Naive thymus-derived CD4-positive, alpha-beta T cell (primary cell): ENCODE measurements around the gene DEFB132. TPM values are rescaled to one million over a fixed set of nuclear protein-coding genes. Genes with fewer than 3 reads are reported as not detected.

ENCODE experiments used
- ATAC-seq: fragments of 150-1000 bp; cut with Tn5 transposase; 2 replicates; pipeline ENCODE4 v1.10.0; 2021; ENCODE audit warnings: mild to moderate bottlenecking, moderate library complexity
- CTCF ChIA-PET: fragments of 350-600 bp; sonication (Branson Sonifier 250); formaldehyde crosslinking; loops from one replicate; lab custom pipeline; 2021; ENCODE audit warnings: antibody characterized with exemption; lab: Charles Lee
- POLR2A ChIA-PET: fragments of 350-600 bp; sonication (Branson Sonifier 250); formaldehyde crosslinking; loops from one replicate; lab custom pipeline; 2021; ENCODE audit warnings: antibody characterized with exemption, inconsistent platforms; lab: Charles Lee
- DNase-seq, 9 donors: peaks; one replicate each; pipeline versions ENCODE4 v3.0.0 to v3.0.0-alpha.2; 2020 to 2022; ENCODE audit warnings: mixed read lengths in 1 of 9
- H3K27ac ChIP-seq: one replicate; pipeline ENCODE4 v1.7.0; 2013; ENCODE audit warnings: mild to moderate bottlenecking, low read depth, low read length, moderate library complexity
- H3K27me3 ChIP-seq, 2 donors: one replicate each; pipeline ENCODE4 v1.7.0; 2013; ENCODE audit warnings: low read length in 2 of 2, mild to moderate bottlenecking in 2 of 2, moderate library complexity in 2 of 2; ENCODE audit not compliant: control insufficient read depth in 2 of 2, insufficient read depth in 2 of 2
- H3K36me3 ChIP-seq, 3 experiments: 1 replicate in 2 of 3; 2 replicates in 1 of 3; pipeline ENCODE4 v1.7.0; 2013; ENCODE audit warnings: low read length in 3 of 3, mild to moderate bottlenecking in 3 of 3, moderate library complexity in 1 of 3; ENCODE audit not compliant: insufficient read depth in 3 of 3, control insufficient read depth in 2 of 3
- H3K4me1 ChIP-seq, 2 donors: one replicate each; pipeline ENCODE4 v1.7.0; 2013; ENCODE audit warnings: low read length in 2 of 2, mild to moderate bottlenecking in 2 of 2, moderate library complexity in 1 of 2; ENCODE audit not compliant: control insufficient read depth in 2 of 2, insufficient read depth in 2 of 2
- H3K4me3 ChIP-seq: 2 replicates; pipeline ENCODE4 v1.7.0; 2013; ENCODE audit warnings: mild to moderate bottlenecking, low read length
- H3K9me3 ChIP-seq, 3 experiments: 1 replicate in 2 of 3; 2 replicates in 1 of 3; pipeline ENCODE4 v1.7.0; 2013; ENCODE audit warnings: low read length in 3 of 3; ENCODE audit not compliant: control insufficient read depth in 2 of 3
- H3K27ac Mint-ChIP-seq, 9 donors: one replicate each; pipeline ENCODE4 v1.8.0; 2020 to 2022; ENCODE audit warnings: mixed read lengths in 9 of 9, mild to moderate bottlenecking in 8 of 9, moderate library complexity in 5 of 9, inconsistent platforms in 2 of 9
- H3K27me3 Mint-ChIP-seq, 5 donors: one replicate each; pipeline ENCODE4 v1.8.0; 2021 to 2022; ENCODE audit warnings: mixed read lengths in 5 of 5, mild to moderate bottlenecking in 1 of 5
- H3K36me3 Mint-ChIP-seq, 5 donors: one replicate each; pipeline ENCODE4 v1.8.0; 2020 to 2022; ENCODE audit warnings: mixed read lengths in 5 of 5, mild to moderate bottlenecking in 3 of 5, inconsistent platforms in 1 of 5
- H3K4me1 Mint-ChIP-seq, 7 donors: one replicate each; pipeline ENCODE4 v1.8.0; 2020 to 2022; ENCODE audit warnings: mixed read lengths in 7 of 7, mild to moderate bottlenecking in 3 of 7, inconsistent platforms in 1 of 7
- H3K4me3 Mint-ChIP-seq, 10 donors: one replicate each; pipeline ENCODE4 v1.8.0; 2020 to 2022; ENCODE audit warnings: mild to moderate bottlenecking in 10 of 10, mixed read lengths in 10 of 10, moderate library complexity in 6 of 10, inconsistent platforms in 2 of 10
- H3K9me3 Mint-ChIP-seq, 11 donors: one replicate each; pipeline ENCODE4 v1.8.0; 2020 to 2022; ENCODE audit warnings: mixed read lengths in 11 of 11, mild to moderate bottlenecking in 4 of 11, inconsistent platforms in 1 of 11, moderate library complexity in 1 of 11
- intact Hi-C, 2 donors: fragments of 100-400 bp; cut with micrococcal nuclease; formaldehyde crosslinking; loops; one replicate each; pipeline ENCODE4 v1.15.1; 2023
- polyA plus RNA-seq, 2 donors: library from polyadenylated mRNA; unstranded; fragments of 300-500 nt; fragmentation: Illumina TruSeq; gene quantifications; one replicate each; pipeline ENCODE4 v1.2.3, GENCODE V29; 2021
- total RNA-seq, 6 experiments: library from RNA in 5 of 6; stranded (reverse) in 5 of 6; gene quantifications; 1 replicate in 5 of 6; 2 replicates in 1 of 6; pipeline ENCODE4 v1.2.3 and lab custom pipeline; 2021 to 2026

The DEFB132 gene
- total and polyA plus RNA-seq, 7 experiments from 2014 or later: not detected

- peaks cover 11 to 25% (median 22%) of the 10 kb centered on the region in 7 donors for H3K4me1 Mint-ChIP-seq
- Histone ChIP-seq H3K9me3 (no peaks in the 10 kb centered on the region), H3K27me3 (no peaks in the 10 kb centered on the region), H3K4me1 (peaks cover 0 to 18% of the 10 kb centered on the region in 2 donors), H3K36me3 (no peaks in the 10 kb centered on the region), H3K4me3 (peak overlapping the region; percentile 40), H3K27ac (no peak overlapping the region)
- ChIA-PET CTCF (interaction anchor here (0.6 to 1.9 kb wide), 4 partner anchors 9 to 17 kb away, joined by 3 to 7 read pairs (median 4); no protein-coding TSS in a partner anchor), POLR2A (interaction anchor here (0.9 to 3.4 kb wide), 6 partner anchors 11 to 44 kb away, joined by 3 to 38 read pairs (median 4); partner anchors contain the start of genes SOX12 and ZCCHC3)
- H3K36me3 Mint-ChIP-seq: no peaks in the 10 kb centered on the region
- DNase-seq (no peak), ATAC-seq (no peak)
- peak overlapping the region; percentile 81 to 90 (median 86) for H3K4me3 Mint-ChIP-seq
- H3K27me3 Mint-ChIP-seq: peaks cover 0 to 3% (median 0%) of the 10 kb centered on the region in 5 donors
- no peaks in the 10 kb centered on the region for H3K9me3 Mint-ChIP-seq
- peak overlapping the region in 8 of 9 donors; percentile 37 to 88 (median 79) for H3K27ac Mint-ChIP-seq
- intact Hi-C loops: loop anchor here (1.0 kb wide), 3 partner anchors 13 to 15 kb away; partner anchors contain the start of genes SOX12 (in 1 of the 2) and ZCCHC3 (in 1 of the 2)
Measured at GRCh38 chr20:310645-311044, 53.1 kb downstream of the DEFB132 start.

Other genes with a start within 250 kb of the DEFB132 start
- not detected for gene DEFB125, start 170.1 kb upstream of the DEFB132 start, total RNA-seq
- not detected for gene DEFB125, start 170.1 kb upstream of the DEFB132 start, polyA plus RNA-seq
- gene DEFB126, start 115.1 kb upstream of the DEFB132 start, total RNA-seq: not detected
- not detected for gene DEFB126, start 115.1 kb upstream of the DEFB132 start, polyA plus RNA-seq
- not detected for gene DEFB127, start 100.3 kb upstream of the DEFB132 start, total RNA-seq
- gene DEFB127, start 100.3 kb upstream of the DEFB132 start, polyA plus RNA-seq: not detected
- gene DEFB128, start 68.0 kb upstream of the DEFB132 start, total RNA-seq: not detected
- gene DEFB128, start 68.0 kb upstream of the DEFB132 start, polyA plus RNA-seq: not detected
- gene DEFB129, start 30.5 kb upstream of the DEFB132 start, total RNA-seq: not detected
- not detected for gene DEFB129, start 30.5 kb upstream of the DEFB132 start, polyA plus RNA-seq
- gene C20orf96, start 33.0 kb downstream of the DEFB132 start, total RNA-seq: 1 to 10 TPM; 3.4 to 5.7 (median 4.8) TPM
- 1 to 10 TPM in 1 of 2 donors, under 1 TPM in 1; 0.86 to 1.1 TPM for gene C20orf96, start 33.0 kb downstream of the DEFB132 start, polyA plus RNA-seq
- 10 to 100 TPM; 14.6 to 31.9 (median 27.1) TPM for gene ZCCHC3, start 39.8 kb downstream of the DEFB132 start, total RNA-seq
- 10 to 100 TPM in 1 of 2 donors, 1 to 10 TPM in 1; 5.6 to 15.3 TPM for gene ZCCHC3, start 39.8 kb downstream of the DEFB132 start, polyA plus RNA-seq
- 10 to 100 TPM in 3 of 5 experiments, 1 to 10 TPM in 2; 4.6 to 15.1 (median 12.3) TPM for gene SOX12, start 67.8 kb downstream of the DEFB132 start, total RNA-seq
- gene SOX12, start 67.8 kb downstream of the DEFB132 start, polyA plus RNA-seq: 1 to 10 TPM in 1 of 2 donors, under 1 TPM in 1; 0.89 to 1.3 TPM
- gene NRSN2, start 89.4 kb downstream of the DEFB132 start, total RNA-seq: 1 to 10 TPM in 3 of 5 experiments, under 1 TPM in 2; 0.24 to 2.1 (median 1.3) TPM
- 1 to 10 TPM; 1.3 to 1.8 TPM for gene NRSN2, start 89.4 kb downstream of the DEFB132 start, polyA plus RNA-seq
- 10 to 100 TPM in 1 of 5 experiments, 1 to 10 TPM in 4; 2.4 to 27.7 (median 9.4) TPM for gene TRIB3, start 123.0 kb downstream of the DEFB132 start, total RNA-seq
- 10 to 100 TPM; 12.6 to 16.0 TPM for gene TRIB3, start 123.0 kb downstream of the DEFB132 start, polyA plus RNA-seq
- gene RBCK1, start 150.6 kb downstream of the DEFB132 start, total RNA-seq: 100 to 1,000 TPM in 1 of 5 experiments, 10 to 100 TPM in 4; 70.3 to 153 (median 96.9) TPM
- gene RBCK1, start 150.6 kb downstream of the DEFB132 start, polyA plus RNA-seq: 10 to 100 TPM; 80.1 to 98.1 TPM
- 10 to 100 TPM; 26.3 to 45.7 (median 35.4) TPM for gene TBC1D20, start 204.8 kb downstream of the DEFB132 start, total RNA-seq
- gene TBC1D20, start 204.8 kb downstream of the DEFB132 start, polyA plus RNA-seq: 10 to 100 TPM; 19.9 to 24.3 TPM